Activated T-cell treated with anti-CD3 and anti-CD28 coated beads for 24 hours (primary cell): ENCODE measurements around the gene RORC.
"Not testable (repeated sequence)": the region's sequence is repeated elsewhere in the genome, so short reads cannot be mapped to it uniquely, and the experiment has no call there.

Source experiments
- DNase-seq: peaks from one replicate; pipeline ENCODE4 v3.0.0-alpha.2; 2020; ENCODE audit warnings: low read depth

The RORC gene

GRCh38 chr1:151831605-151832004, at the start of gene RORC:
TSS of gene RORC (minus strand) at chr1:151831802. CDS start at chr1:151831764, 38 bp downstream.
- DNase-seq: no peak

GRCh38 chr1:151875419-151876097, 44.0 kb upstream of the RORC start:
- DNase-seq: no peak

- DNase-seq: not testable (repeated sequence)
Observed at GRCh38 chr1:151872776-151873175, 41.2 kb upstream of the RORC start.

DNA sequence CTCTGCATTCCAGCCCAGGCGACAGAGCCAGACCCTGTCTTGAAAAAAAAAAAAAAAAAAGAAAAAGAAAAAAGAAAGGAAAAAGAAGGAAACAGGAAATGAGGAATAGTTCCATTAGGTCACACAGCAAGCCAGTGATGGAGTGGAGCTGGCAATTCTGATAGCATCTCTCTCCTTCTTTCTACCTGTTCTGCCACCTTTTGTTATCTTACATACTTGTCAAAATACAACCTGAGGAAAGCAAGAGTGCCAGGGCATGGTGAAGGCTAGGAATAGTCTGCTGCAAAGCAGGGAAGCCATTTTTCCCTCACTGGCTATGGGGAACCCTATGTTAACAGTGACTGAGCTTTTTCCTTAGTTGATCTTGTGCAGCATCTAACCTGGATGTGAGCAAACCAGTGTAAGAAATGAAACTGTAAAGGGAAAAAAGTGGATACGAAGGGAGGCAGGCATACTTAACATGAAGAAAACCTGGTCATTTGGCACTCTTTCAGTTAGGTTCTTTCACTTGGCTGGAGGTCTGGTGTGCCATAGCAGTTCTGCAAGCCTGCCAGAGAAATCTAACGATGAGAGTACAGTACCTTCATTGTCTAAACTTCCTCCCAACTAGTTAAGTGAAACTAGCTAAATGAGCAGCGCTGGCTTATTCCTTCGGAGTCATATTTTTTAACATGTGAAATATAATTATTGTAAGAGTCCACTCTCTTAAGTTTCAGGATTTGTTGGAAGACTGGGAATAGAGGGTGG, 39.9 kb upstream of the RORC start:
- DNase-seq: no peak

GRCh38 chr1:151868486-151868885, 36.9 kb upstream of the RORC start:
- no peak for DNase-seq

DNA sequence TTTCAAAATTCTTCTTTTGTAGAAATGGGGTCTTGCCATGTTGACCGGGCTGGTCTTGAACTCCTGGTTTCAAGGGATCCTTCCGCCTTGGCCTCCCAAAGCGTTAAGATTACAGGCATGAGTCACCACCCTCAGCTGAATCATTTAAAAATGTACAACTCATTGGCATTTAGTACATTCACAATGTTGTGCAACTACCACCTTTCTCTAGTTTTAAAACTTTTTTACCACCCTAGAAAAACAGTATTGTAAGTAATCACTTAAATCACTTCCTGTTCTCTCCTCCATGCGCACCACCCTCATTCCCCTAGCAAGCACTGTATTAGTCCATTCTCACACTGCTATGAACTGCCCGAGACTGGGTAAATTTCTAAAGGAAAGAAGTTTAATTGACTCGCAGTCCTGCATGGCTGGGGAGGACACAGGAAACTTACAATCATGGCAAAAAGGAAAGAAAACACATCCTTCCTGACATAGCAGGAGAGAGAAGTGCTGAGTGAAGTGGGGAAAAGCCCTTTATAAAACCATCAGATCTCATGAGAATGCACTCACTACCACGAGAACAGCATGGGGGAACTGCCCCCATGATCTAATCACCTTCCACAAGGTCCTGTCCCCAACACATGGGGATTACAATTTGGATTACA, 36.3 kb upstream of the RORC start:
- no peak for DNase-seq

DNA sequence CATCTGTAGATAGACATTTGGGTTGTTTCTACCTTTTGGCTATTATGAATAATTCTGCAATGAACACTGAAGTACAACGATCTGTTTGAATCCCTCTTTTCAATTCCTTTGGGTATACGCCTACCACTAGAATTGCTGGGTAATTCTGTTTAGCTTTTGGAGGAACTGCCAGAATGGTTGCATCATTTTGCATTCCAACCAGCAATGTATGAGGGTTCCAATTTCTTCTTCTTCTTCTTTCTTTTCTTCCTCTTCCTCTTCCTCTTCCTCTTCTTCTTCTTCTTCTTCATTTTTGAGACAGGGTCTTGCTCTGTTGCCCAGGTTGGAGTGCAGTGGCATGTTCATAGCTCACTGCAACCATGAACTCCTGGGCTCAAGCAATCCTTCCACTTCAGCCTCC, 35.7 kb upstream of the RORC start:
- no peak for DNase-seq

DNA sequence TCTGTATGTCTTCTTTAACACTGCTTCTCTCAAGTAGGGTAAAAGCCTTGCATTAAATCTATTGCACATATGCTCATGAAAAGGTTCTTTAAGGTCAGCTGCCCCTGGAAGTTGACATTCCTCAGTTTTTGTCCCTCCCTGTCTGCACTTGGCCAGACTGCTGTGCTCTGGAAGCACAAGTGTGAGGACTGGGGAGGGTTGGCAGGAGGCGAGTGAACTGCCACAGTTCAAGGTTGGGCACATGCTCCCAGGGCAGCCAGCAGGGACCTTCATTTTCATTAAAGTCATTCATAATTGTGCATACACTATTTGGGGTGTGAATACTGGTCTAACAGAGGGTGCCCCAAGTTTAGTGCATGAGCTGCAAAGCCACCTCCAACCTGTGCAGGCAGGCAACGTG, 32.8 kb upstream of the RORC start:
- DNase-seq: no peak

GRCh38 chr1:151862604-151863003, 31.0 kb upstream of the RORC start:
- no peak for DNase-seq

GRCh38 chr1:151860504-151861187, 29.0 kb upstream of the RORC start:
- no peak for DNase-seq

DNA sequence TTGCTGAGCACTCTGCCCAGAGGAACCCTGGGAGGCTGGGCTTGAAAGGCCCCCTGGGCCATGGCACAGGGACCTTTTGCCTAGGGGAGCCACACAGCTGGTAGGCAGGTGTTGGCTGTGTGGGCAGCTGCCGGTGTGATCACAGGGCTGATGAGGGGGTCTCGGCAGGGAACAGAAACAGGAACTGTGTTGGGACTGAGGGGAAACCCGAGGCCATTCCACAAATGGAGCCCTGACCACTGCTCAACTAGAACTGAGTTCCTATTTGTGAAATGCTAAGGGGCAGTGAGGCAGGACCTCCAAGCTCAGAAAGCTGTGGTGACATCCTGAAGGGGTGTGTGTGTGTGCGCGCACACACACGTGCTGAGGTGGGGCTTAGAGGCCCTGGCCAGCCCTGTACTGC, 28.3 kb upstream of the RORC start:
- no peak for DNase-seq

DNA sequence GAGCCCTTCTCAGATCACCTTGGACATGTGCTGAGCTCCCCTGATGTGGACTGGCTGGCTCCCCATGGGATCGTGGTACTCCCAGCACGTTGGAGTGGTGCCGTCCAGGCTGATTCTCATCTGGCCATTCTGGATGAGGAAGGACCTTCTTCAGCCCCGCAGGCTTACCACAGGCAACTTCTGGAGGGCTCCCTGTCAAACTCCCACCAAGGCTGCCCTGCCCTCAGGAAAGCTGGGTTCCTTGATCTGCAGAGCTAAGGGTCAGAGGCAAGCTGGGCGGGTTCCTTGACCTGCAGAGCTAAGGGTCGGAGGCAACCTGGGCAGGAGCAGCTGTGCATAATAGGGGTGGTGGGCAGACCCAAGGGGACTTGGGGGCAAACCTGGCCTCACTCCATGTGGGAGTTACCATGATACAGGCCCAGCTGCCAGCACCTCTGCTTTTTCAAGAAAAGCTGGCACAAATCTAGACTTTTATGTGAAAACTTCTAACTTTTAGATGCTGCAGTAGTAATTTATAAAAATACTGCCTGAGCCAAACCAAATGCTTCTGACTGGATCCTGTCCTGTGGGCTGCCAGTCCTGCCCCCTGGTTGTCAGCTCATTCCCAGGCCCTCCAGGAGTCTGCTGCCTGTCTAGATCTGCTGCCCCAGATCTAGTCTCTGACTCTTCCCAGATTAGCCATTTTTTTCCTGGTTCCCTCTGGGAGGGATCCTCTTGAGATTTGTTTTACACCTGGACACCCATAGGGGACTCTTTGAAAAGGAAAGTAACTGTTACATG, 27.5 kb upstream of the RORC start:
- no peak for DNase-seq

DNA sequence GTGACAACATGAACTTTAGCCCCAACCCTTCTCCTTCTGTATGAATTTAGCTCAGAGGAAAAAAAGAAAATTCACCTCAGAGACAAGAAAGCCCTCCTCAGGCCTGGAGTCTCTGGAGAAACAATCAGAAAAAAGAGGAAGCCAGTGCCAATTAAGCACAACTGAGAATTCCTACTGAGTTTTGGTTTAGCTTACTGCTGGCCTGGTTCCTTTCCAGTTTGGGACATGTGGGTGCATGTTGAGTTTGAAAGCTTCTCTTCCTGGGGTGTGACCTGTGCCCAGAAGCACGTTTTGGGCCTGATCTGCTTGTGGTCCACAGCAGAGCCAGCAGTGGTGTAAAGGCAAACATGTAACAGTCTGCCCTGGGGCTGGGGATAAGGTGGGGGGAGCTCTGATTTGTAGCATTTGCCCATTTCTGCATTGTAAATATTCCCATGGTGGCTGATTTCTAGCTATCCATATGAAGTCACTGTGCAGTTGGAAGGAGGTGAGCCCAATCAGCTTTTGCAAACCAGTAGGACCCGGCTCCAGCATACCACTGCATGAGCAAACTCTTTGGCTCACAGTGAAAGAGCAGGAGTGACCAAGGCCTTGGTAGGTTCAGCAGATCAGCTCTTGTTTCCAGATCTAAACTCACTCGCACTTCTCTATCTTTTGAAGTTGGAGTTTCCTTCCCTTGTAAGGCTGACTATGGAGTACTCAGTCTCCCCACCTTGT, 26.6 kb upstream of the RORC start:
- DNase-seq: no peak

DNA sequence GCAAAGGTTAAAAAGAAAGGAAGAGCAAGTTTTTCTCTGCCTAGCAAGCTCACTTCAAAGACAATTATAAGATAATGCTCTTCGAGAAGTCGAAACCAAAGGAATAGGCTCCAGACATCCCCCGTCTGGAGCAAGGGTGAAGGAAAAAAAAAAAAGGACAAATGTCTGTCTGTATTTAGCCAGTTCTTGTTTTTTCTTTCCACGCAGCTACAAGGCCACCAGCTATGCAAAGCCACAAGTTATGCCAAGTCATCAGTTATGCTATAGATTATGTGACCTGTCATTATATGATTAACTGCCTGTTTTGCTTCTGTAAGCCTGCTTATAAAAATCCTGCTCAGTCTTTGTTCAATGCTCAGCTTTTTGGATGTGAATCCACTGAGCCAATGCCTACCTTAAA, 24.3 kb upstream of the RORC start:
- DNase-seq: no peak

- not testable (repeated sequence) for DNase-seq
Observed at GRCh38 chr1:151855516-151855915, 23.9 kb upstream of the RORC start.

- no peak for DNase-seq
Observed at GRCh38 chr1:151854658-151855057, 23.1 kb upstream of the RORC start.

GRCh38 chr1:151853411-151853943, 21.9 kb upstream of the RORC start, which contains the start of gene THEM5:
TSS of gene THEM5 (minus strand) at chr1:151853712. CDS start at chr1:151853565, 147 bp downstream.
- no peak for DNase-seq

GRCh38 chr1:151852733-151853132, 21.1 kb upstream of the RORC start:
- DNase-seq: no peak

GRCh38 chr1:151851886-151852285, 20.3 kb upstream of the RORC start:
- DNase-seq: no peak

DNA sequence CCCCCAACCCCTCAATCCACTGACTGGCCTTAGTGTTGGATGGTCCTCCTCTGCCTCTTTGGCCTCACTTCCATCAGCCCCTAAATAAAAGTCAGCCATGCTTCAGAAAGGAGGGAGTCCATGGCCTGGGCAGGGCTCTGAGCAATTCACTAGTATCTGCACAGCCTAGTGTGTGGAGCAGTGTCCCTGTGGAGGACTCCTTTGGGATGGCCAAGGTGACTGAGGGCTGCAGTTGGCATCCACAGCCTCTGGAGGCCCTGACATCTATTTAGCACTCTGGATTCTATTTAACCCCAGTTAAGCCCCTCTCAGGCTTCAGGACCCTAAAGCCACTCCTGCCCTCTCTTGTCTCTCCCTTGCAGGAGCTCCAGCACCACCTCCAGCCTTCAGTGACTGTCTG, 18.3 kb upstream of the RORC start:
- no peak for DNase-seq

GRCh38 chr1:151849126-151849525, 17.5 kb upstream of the RORC start:
- no peak for DNase-seq
